ENCODE data around the gene MYH3.
"Not testable (repeated sequence)": the region's sequence is repeated elsewhere in the genome, so short reads cannot be mapped to it uniquely, and the experiment has no call there.

The MYH3 gene

GRCh38 chr17:10657148-10657547, at the start of gene MYH3:
Gene MYH3 (minus strand): TSS chr17:10657309. CDS start chr17:10655064, 2,245 bp downstream.
- no peak for DNase-seq

- DNase-seq, result no peak
Measured at GRCh38 chr17:10705727-10706126, 48.6 kb upstream of the MYH3 start.

- DNase-seq, result no peak
Measured at GRCh38 chr17:10702574-10702973, 45.5 kb upstream of the MYH3 start.

GRCh38 chr17:10699856-10700255, 42.7 kb upstream of the MYH3 start:
- DNase-seq, result no peak

- DNase-seq, result no peak
Measured at GRCh38 chr17:10698096-10698818, 41.1 kb upstream of the MYH3 start.

- DNase-seq, result peak; percentile 53
Measured at GRCh38 chr17:10697092-10698081, 40.3 kb upstream of the MYH3 start, which contains the start of the genes ADPRM and SCO1. Gene ADPRM (plus strand): TSS chr17:10697594. CDS start chr17:10704927, 7,333 bp downstream. Gene SCO1 (minus strand): TSS chr17:10697533. CDS start chr17:10697507, 26 bp downstream.

- not testable (repeated sequence) for DNase-seq
Measured at GRCh38 chr17:10695875-10696407, 38.8 kb upstream of the MYH3 start.

- DNase-seq, result no peak
Measured at GRCh38 chr17:10687499-10687898, 30.4 kb upstream of the MYH3 start.

GRCh38 chr17:10683853-10684252, 26.7 kb upstream of the MYH3 start:
- no peak for DNase-seq

- DNase-seq, result no peak
Measured at GRCh38 chr17:10681866-10682446, 24.8 kb upstream of the MYH3 start.

- no peak for DNase-seq
Measured at GRCh38 chr17:10674704-10675103, 17.6 kb upstream of the MYH3 start.

- no peak for DNase-seq
Measured at GRCh38 chr17:10673312-10673711, 16.2 kb upstream of the MYH3 start.

GRCh38 chr17:10668775-10669174, 11.7 kb upstream of the MYH3 start:
- no peak for DNase-seq

GRCh38 chr17:10666906-10667305, 9.8 kb upstream of the MYH3 start:
- DNase-seq, result no peak

- no peak for DNase-seq
Measured at GRCh38 chr17:10664571-10664970, 7.5 kb upstream of the MYH3 start.

- no peak for DNase-seq
Measured at GRCh38 chr17:10663231-10663630, 6.1 kb upstream of the MYH3 start.

GRCh38 chr17:10661437-10661836, 4.3 kb upstream of the MYH3 start:
- no peak for DNase-seq

- DNase-seq, result no peak
Measured at GRCh38 chr17:10657879-10658278, 770 bp upstream of the MYH3 start.

GRCh38 chr17:10653987-10654386, 3.1 kb downstream of the MYH3 start:
- no peak for DNase-seq

- DNase-seq, result no peak
Measured at GRCh38 chr17:10652984-10653659, 4.0 kb downstream of the MYH3 start.

GRCh38 chr17:10651927-10652326, 5.2 kb downstream of the MYH3 start:
- DNase-seq, result no peak

- no peak for DNase-seq
Measured at GRCh38 chr17:10649602-10650001, 7.5 kb downstream of the MYH3 start.

Data from 8988T (cell line).